NCI-H510A treated with DMSO at 0.1 percent for 48 hours (cell line): ENCODE data around the gene CDK6.
A peak's percentile ranks its signal among the peaks of the same experiment; 100 is the strongest.

Experiments used
- DNase-seq: peaks from one replicate; lab custom pipeline; 2025; lab: John Stamatoyannopoulos, UW

The CDK6 gene

DNA sequence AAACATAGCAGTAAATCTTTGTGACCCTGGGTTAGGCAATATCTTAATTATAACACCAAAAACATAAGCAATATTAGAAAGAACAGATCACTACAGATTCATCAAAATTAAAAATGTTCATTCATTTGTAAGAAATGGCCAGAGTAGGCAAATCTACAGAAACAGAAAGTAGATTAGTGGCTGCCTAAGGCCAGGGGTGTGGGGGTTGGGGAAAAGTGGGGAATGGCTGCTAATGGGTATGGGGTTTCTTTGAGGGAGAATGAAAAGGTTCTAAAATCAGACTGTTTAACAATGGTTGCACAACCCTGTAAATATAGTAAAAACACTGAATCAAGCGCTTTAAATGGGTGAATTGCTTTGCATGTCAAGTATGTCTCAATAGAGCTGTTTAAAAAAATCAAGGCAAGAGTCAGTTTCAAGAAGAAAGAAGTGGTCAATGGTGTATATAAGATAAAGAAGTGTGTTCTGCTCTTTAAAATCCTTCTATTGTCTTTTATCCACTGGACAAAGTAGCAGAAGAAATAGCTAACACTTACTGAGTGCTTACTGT, 42.6 kb downstream of the CDK6 start:
- no peak for DNase-seq

DNA sequence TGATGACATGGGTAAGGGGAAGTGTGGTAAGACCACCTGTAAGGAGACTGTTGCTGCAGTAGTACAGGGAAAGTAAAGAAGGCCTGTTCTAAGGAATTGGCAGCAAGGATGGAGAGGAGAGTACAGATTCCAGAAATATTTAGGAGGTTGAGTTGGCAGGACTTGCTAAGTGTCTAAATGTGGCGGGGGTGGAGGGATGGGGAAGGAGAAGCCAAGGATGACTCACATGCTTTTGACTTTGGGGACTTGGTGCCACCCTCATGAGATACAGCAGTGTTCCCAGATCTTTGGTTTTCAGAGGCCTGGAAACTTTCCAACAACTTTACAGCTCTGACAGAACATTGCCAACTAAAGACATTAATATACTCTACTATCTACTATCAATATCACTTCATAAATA, 45.4 kb downstream of the CDK6 start:
- DNase-seq = no peak

DNA sequence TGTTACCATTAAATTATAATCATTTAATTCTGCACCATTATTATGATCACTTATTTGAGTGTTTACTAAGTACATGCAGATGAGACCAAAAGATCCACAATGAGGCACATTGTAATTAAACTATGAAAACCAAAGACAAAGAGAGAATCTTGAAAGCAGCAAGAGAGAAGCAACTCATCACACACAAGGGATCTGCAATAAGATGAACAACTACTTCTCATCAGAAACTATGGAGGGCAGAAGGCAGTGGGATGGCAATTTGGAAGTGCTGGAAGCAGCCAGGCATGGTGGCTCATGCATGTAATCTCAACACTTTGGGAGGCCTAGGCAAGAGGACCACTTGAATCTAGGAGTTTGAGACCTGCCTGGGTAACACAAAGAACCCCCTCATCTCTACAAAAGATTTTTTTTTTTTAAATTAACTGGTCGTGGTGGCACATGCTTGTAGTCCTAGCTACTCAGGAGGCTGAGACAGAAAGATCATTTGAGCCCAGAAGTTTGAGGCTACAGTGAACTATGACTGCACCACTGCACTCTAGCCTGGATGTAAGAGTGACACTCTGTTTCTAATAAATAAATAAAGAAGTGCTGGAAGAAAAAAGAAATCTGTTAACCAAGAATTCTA, 47.7 kb downstream of the CDK6 start:
- no peak for DNase-seq

DNA sequence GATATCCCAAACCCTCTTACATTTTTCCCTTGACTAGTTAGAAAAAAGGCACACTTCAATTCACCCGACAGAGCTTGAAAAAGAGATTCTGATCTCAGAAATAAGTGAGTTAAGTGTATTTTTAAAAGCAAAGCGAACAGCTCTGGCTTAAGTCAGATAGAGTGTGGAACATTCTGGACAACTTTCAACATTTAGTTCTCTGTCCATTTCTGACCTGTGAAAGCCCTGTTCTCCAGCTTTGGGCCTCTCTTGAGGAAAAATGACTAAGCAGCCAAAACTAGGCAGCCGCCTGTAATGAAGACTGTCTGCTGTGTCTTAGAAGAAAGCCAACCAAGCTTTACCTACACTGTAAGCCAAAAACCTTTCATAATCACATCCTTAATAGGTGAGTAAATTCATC, 50.5 kb downstream of the CDK6 start:
- DNase-seq = no peak

DNA sequence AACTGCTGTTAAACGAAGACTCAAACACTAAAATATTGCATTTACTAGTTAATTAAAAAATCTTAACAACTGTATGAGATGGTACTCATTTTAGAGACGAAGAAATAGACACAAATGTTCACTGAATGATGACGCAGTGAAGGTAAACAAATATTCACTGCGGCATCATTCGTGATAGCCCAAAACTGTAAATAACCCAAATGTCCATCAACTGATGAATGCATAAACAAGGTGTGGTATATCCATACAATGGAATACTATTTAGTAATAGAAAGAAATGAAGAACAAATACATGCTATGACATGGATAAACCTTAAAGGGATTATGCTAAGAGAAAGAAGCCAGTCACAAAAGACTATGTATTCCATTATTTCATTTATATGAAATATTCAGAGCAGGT, 51.4 kb downstream of the CDK6 start:
- DNase-seq = no peak

DNA sequence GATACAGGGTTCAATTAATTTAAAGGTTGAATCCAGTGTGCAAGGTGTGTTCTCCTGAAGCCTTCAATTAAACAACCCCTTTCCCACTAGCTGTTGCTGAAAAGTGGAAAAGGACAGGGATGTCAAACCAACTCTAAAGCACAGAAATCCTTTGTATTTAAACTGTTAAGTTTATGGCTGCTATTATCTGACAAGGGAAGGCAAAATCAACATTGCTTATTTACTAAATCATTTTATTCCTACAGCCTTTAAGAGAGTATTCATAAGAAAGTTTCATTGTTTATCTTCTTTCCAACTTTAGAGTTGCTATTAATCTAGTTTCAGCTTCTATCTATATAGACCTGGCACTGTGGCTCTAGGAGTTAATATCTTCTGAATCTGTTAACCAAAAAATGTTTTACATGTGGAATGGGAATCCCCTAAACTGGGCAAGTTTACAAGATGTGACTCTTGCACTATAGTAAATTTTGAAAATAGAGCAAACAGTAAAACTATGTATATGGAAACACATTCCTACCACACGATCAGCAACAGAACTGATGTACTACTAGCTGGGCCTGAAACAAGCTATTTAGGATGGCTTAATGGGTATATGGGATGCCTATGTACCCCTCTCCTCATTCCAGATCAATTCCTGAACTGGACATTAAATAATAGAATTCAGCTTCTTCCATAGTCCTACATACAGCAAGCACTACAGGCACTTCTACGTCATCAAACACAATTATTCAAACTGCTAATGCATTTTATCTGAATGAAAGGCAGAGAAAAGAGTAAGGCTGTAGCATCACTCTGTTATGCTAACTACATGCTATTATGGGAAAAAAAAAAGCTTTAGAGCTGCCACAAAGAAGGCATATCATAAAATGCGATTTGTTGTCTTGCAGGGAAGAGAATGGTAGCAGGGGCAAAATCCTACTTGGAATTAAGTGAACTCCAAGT, 52.8 kb downstream of the CDK6 start:
- no peak for DNase-seq

DNA sequence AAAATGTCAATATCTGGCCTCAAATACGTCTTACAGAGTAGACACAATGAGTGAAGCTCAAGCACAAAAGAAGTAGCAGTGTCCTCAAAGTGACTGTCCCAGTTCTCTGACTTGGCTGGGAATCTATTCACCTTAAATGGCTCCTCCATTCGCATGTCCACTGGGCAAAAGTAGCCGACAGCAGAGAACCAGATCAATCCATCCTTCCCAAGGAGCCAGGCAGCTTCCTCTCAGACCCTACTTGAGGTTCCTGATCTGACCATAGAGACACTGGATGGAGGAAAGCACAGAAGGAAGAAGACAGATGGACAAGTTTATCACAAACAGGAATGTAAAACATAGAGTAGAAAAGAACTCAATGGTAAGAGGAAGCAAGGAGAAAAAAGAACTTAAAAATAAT, 53.5 kb downstream of the CDK6 start:
- DNase-seq = no peak

DNA sequence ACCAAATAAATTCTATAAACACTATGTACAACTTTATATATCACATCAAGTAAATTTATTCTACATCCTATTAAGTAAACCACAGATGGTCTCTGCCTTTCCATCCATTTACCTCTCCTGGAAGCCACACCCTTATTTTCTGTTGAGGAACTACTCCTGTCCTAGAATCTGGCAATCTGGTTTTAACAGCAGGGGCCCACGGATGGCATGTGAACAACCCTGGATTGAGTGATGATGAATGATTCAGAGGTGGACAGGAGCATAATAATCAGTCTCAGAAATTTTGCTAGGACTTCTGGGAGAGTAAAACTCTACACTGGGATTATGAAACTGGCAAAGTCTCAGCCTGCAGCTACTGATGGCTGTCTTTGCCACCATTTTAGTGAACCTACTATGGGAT, 54.1 kb downstream of the CDK6 start:
- DNase-seq = no peak

DNA sequence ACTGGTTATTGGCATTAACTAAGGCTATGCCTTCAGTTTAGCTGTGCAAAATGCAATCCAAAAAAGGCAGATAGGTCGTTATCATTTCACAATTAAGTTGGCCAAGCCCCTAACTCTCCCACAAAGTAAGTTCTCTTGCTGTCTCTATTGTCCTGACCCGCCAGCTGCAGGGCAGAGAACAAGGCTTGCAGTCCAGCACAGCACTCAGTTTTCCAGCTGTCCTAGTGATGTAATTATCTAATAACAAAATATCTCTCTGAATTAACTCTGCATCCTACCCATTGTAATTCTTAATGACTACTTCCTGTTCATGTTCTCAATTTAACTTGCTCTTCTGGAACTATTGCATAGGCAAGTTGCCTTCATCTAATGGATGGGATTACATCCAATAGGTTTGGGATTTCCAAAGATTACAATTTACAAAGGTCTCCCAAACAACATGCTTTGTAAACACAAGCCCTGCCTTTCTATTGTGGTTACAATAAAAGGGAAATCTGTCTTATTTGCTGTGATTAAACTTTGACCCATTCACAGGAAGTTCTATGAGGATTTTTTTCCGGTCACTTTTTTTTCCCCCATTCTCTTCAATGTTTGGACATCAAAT, 55.2 kb downstream of the CDK6 start:
- DNase-seq = no peak

DNA sequence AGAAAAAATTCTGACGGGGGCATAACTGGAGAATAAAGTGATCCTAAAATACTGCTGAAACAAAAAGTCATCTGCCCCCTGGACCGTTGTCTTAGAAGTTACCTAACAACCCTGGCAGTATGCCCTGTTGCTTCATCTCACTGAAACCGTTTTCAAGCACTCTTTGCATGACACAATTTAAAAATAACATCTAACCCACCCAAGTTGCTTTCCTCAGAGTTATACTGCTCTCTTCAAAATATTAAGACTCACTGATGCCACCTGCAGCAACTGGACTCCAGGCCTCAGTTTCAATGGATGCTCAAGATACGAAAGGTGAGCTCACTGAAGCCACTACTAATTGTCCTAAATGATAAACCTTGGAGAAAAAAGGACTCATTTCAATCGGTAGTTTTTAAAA, 57.4 kb downstream of the CDK6 start:
- DNase-seq = no peak

DNA sequence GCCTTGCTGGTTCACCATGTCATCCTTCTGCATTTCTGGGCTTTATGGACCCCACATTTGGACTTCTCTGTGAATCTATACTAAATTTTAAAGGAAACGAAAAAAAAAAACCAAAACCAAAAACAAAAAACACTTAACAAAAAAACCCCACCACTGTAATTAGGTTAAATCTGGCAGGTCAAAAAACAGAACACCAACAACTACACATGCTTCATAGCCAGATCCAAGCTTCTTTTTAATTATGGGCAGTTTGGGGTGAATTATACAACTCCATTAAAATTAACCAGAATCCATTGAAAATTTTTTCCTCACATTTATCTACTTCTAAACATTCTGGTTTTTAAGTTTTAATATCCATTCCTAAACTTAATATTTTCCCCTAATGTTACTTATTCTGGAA, 58.4 kb downstream of the CDK6 start:
- DNase-seq = no peak

DNA sequence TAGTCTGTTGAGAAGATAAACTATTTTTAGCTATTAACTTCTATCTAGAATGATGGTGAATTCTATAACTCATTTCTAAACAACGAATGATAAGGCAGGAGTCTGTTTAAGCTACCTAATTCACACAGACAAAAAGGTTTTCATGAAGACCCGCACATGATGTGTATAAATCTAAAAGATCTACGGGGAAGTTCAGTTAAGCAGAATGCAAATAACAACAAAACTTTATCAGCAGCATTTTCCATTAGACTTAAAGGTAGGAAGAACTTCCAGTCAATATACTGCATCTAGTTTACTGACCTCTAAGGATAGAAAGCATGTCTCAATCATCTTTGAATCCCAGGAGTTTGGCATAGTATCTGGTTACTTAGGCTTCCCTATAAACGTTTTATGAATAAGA, 62.6 kb downstream of the CDK6 start:
- no peak for DNase-seq

DNA sequence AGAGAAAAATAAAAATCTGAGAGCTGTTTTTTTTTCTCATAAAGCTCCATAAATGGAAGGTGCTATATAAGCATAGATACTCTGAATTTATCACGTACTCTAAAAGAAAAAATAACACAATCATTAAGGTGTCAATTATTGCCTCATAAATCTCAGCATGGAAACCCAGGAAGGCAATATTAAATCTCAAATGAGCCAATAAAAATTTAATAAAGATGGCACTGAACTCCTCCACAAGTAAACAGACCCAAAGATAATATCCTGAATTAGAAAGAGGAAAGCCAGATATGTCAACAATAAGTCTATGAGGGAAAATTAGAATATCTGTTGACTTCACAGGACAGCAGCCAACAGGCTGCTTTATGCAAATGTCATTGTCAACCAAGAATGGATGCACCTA, 66.5 kb downstream of the CDK6 start:
- DNase-seq = no peak

DNA sequence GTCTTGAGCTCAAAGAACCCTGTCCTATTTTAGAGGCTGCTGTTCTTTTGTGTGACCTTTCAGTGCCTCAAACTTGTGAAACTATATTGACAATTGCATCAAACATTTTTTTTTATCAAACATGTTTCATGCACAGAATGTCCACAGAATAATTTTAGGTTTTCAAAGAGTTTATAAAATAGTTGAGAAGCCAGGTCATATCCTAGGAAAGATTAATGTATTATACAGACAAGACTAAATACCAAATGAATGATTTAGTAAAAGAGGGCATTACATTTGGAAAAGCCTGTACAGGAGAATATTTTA, 67.0 kb downstream of the CDK6 start:
- no peak for DNase-seq

DNA sequence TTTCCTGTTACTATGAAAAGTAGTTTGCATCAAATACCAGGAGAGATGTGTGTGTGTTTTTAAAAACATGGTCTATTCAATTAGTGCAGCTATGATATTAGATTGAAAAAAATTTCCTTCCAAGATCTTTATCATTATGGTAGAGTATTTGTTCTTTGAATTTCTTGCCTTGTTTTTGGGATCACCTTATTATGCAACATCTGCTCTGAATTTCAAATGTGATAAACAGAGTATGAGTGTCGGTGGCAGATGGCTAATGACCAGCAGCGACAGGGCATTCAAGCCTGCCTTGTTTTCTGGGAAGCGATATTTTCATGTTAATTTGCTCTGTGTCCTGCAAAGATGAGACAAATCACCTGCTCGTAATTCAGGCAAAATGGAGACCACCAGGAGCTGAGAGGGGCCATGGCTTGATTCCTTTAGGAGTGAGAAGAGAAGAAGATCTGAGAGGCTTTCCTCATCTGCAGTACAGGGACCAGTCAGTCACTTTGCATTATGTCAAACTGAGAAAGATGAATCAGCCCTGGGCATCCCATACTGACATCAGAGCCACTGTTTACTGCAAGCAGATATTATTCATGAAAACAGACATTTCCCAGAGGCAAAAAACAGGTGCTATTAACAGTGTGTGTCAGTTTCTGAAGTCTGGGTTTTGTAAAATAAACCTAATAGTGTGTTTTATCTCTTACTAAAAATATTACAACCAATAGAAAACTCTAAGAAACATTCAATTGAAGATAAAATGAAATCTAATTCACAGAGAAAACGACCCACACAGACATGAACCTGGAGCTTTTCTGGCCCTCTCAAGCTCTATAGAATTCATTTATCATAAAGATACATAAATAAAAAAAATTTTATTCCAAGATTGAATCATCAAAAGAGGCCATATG, 67.6 kb downstream of the CDK6 start:
- peak; percentile 9 for DNase-seq

DNA sequence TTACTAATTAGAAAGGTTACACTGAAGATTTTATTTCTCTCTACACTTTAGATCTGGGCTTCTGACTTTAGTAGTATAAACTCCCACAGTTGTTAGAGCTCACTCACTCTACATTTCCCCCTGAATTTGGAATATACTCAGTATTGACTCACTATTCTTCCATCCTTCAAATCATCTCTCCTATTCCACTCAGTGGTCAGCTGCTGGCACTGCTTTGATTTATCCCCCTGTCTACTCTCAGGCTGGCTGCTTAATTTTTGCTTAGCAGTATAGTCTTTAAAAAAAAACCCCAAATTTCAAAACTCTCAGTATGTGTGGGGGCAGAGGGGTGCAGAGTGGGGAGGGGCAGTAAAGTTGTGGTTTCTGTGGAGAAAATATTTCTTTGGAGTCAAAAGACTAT, 68.9 kb downstream of the CDK6 start:
- DNase-seq = no peak

DNA sequence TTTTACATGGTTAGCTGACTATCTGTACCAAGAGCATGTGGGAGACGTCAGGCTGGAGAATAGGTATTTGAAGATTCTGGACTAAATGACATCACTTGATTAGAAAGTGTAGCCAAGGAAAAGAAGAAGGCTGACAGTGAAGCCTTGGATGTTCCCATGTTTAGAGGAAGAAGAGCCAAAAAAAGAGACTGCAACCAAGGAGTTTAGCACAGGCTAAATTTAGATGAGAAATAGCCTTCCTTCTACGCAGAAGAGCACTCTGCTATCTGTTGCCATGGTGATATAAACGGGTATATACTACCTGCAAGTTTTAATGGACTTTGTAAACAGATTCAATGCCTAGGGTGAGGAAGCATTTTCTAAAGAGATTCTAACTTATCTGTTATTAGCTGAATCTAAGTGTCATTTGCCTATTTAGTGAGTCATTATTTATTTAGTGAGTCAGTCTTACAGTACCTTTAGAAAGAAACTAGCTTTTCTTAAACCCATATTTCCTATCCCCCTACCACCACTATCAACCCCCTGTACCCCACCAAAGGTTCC, 69.8 kb downstream of the CDK6 start:
- peak; percentile 18 for DNase-seq

DNA sequence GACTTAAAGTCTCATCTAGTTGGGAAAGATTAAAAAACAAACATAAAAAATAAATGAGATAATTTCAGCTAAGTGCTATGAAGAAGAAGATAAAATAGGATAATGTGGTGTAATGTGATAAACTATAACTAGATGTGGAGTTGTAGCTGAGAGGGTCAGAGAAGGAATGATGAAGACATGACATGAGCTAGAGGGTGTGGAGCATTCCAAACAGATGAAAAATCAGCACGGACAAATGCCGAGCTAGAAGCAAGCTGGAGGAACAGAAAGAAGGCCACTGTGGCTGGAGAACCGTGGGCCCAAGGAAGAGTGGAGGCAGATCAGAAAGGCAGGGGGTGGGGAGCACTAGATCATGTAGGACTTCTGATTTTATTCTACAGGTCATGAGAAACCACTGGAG, 70.6 kb downstream of the CDK6 start:
- no peak for DNase-seq

DNA sequence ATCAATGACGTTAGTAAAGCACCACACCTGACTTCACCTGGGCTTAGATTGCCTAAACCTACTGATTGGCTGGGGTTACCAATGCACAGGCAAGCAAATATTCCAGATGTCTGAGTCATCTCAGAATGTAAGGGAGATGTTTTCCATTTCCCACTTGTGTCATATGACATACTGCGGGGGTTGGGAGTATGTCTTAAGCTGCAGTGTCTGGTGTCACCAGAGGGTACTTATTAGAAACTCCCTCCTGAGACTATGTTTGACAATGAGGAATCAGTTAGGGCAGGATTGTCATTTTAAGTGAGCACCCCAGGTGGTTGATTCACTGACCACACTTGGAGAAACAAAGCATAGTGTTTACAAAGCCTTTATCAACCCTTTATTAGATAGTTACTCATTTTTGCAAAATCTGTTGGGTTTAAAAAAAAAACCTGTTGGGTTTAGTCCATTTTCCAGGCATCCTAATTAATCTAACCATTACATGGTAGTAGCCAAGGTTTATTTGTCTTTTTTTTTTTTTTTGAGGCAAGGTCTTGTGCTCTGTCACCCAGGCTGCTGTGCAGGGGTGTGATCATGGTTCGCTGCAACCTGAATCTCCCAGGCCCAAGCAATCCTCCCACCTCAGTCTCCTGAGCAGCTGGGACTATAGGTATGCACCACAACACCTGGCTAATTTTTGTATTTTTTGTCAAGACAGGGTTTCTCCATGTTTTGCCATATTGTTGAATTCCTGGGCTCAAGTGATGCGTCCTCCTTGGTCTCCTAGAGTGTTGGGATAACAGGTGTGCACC, 72.5 kb downstream of the CDK6 start:
- DNase-seq = peak; percentile 26

DNA sequence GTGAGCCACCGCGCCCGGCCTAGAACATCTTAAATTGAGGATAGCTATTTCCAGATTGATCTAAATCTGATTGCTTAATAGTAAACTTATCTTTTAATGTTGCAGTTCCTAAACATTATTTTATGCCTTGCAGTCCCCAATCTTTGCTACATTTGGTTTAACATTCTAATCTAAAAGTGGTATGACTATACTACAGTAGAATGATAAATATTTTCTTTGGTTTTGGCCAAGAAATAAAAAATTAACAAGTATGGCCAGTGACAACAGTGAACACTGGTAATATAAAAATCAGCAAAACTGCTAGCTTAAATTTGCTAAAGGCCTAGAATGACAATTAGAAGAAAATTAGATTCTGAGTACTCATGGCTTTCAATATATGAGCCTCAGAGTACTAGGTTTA, 73.5 kb downstream of the CDK6 start:
- DNase-seq = no peak
